GM12878 (cell line): ENCODE results near the gene SNX10. TPM values are rescaled to one million over a fixed set of nuclear protein-coding genes. Genes with fewer than 3 reads are reported as not detected.
A peak's percentile ranks its signal among the peaks of the same experiment; 100 is the strongest.

ENCODE experiments used
- ATAC-seq: fragments of 200-7000 bp; cut with Tn5 transposase; 3 replicates; pipeline ENCODE4 v1.9.1; 2020; ENCODE audit warnings: mild to moderate bottlenecking, moderate library complexity
- BruUV-seq: library from RNA; stranded (reverse); fragments of 400-500 nt; replicated peaks from 2 replicates; lab custom pipeline; 2021; lab: Mats Ljungman, UMichigan
- CTCF ChIA-PET: fragments of 300-600 bp; sonication (Branson Sonifier 250); formaldehyde crosslinking; extraction: SDS; loops from one replicate; lab custom pipeline; 2021; ENCODE audit warnings: inconsistent platforms; lab: Yijun Ruan, JAX
- POLR2A ChIA-PET: fragments of 350-600 bp; formaldehyde crosslinking; extraction: SDS; loops from one replicate; lab custom pipeline; 2021; ENCODE audit warnings: inconsistent platforms; lab: Charles Lee
- RAD21 ChIA-PET: fragments of 300-600 bp; sonication (Branson Sonifier 250); formaldehyde crosslinking; loops from one replicate; lab custom pipeline; 2023; ENCODE audit warnings: antibody characterized with exemption; ENCODE audit not compliant: unreplicated experiment; lab: Charles Lee
- SMC1A ChIA-PET: fragments of 300-600 bp; sonication (Branson Sonifier 250); formaldehyde crosslinking; loops from one replicate; lab custom pipeline; 2023; ENCODE audit not compliant: unreplicated experiment, uncharacterized antibody; lab: Charles Lee
- DNase-seq: peaks from one replicate; pipeline ENCODE4 v3.0.0-alpha.2; 2011; ENCODE audit warnings: low read depth, low spot score
- FAIRE-seq: peaks from 3 replicates; lab custom pipeline; 2011; peaks lifted over from hg19 to GRCh38; lab: Jason Lieb, UNC
- H2AFZ ChIP-seq: 2 replicates; pipeline ENCODE4 v1.6.0; 2011; ENCODE audit warnings: low read depth, low read length, control low read depth; ENCODE audit not compliant: control insufficient read depth
- H3K27ac ChIP-seq: 2 replicates; pipeline ENCODE4 v1.5.1; 2011; ENCODE audit warnings: control low read depth; ENCODE audit not compliant: control insufficient read depth, insufficient read depth
- H3K27me3 ChIP-seq, 2 experiments: replicated peaks in 1 of 2; 2 replicates each; pipeline versions ENCODE4 v1.6.0 to v1.6.1; 2011; ENCODE audit warnings: low read length in 1 of 2; ENCODE audit not compliant: control insufficient read depth in 2 of 2, insufficient read depth in 2 of 2
- H3K36me3 ChIP-seq, 2 experiments: 2 replicates each; pipeline ENCODE4 v1.5.1; 2011; ENCODE audit warnings: low read length in 1 of 2; ENCODE audit not compliant: control insufficient read depth in 2 of 2, insufficient read depth in 2 of 2
- H3K4me1 ChIP-seq: 2 replicates; pipeline ENCODE4 v1.6.1; 2011; ENCODE audit warnings: mild to moderate bottlenecking, low read length, moderate library complexity, mixed read lengths; ENCODE audit not compliant: control insufficient read depth, insufficient read depth
- H3K4me2 ChIP-seq: 2 replicates; pipeline ENCODE4 v1.6.0; 2011; ENCODE audit warnings: control low read depth; ENCODE audit not compliant: control insufficient read depth, insufficient read depth
- H3K4me3 ChIP-seq: fragments of 200-600 bp; sonication (generic); 2 replicates; pipeline ENCODE4 v1.5.1; 2016
- H3K79me2 ChIP-seq: 2 replicates; pipeline ENCODE4 v1.6.0; 2011; ENCODE audit warnings: low read length; ENCODE audit not compliant: control insufficient read depth, insufficient read depth
- H3K9ac ChIP-seq: 2 replicates; pipeline ENCODE4 v1.8.0; 2011; ENCODE audit warnings: low read length, control low read depth, mixed read lengths; ENCODE audit not compliant: control insufficient read depth, insufficient read depth
- H3K9me3 ChIP-seq: replicated peaks from 3 replicates; pipeline ENCODE4 v1.5.1; 2011; ENCODE audit warnings: mild to moderate bottlenecking, low read length; ENCODE audit not compliant: control insufficient read depth, insufficient read depth
- H4K20me1 ChIP-seq: 2 replicates; pipeline ENCODE4 v1.6.0; 2011; ENCODE audit not compliant: control insufficient read depth, insufficient read depth
- NR2C1 ChIP-seq: fragments of 450-650 bp; IDR thresholded peaks from 2 replicates; pipeline ENCODE4 v1.6.1; 2017; ENCODE audit warnings: antibody characterized with exemption, mild to moderate bottlenecking, moderate library complexity
- POU2F2 ChIP-seq: IDR thresholded peaks from 3 replicates; pipeline ENCODE4 v1.6.1; 2011; ENCODE audit warnings: low read depth, mild to moderate bottlenecking, low read length, borderline replicate concordance
- ZNF274 ChIP-seq: IDR thresholded peaks from one replicate; pipeline ENCODE4 v1.8.0; 2011; ENCODE audit not compliant: insufficient read length, insufficient read depth
- ZNF384 ChIP-seq: IDR thresholded peaks from 2 replicates; pipeline ENCODE4 v1.6.1; 2012; ENCODE audit warnings: low read depth, mild to moderate bottlenecking, low read length, improper control_type of control experiment, borderline replicate concordance
- in situ Hi-C: fragments of 300-500 bp; cut with MboI; formaldehyde crosslinking; loops from 9 replicates; pipeline ENCODE4 v1.14.3; 2018; ENCODE audit warnings: mixed read lengths
- intact Hi-C: fragments of 100-400 bp; cut with micrococcal nuclease; formaldehyde crosslinking; loops from one replicate; pipeline ENCODE4 v1.14.2; 2022; ENCODE audit not compliant: unreplicated experiment
- polyA plus RNA-seq, 11 experiments: library from polyadenylated mRNA; depleted of rRNA in 4 of 11; unstranded in 6 of 11; stranded (reverse) in 5 of 11; fragments of >200 nt; fragmentation: Nextera tagmentation in 4 of 11; fragmentation: Illumina TruSeq in 1 of 11; extraction: Ambion mirVana in 4 of 11; extraction: Trizol in 1 of 11; gene quantifications; 1 replicate in 1 of 11; 2 replicates in 10 of 11; pipeline versions ENCODE4 v1.2.1 to v1.2.3, GENCODE V29; 2011 to 2016; ENCODE audit warnings: inconsistent platforms in 2 of 11, missing spikeins in 2 of 11, low read depth in 1 of 11
- total RNA-seq, 4 experiments: library from RNA; depleted of rRNA in 3 of 4; stranded (reverse); fragments of >200 nt in 3 of 4; fragmentation: Illumina TruSeq in 1 of 4; extraction: Trizol in 1 of 4; gene quantifications; 2 replicates each; pipeline versions ENCODE4 v1.2.1 to v1.2.3, GENCODE V29; 2013 to 2021
- TF ChIP-seq, protein P1 (sequence below): IDR thresholded peaks from 2 replicates; pipeline ENCODE4 v1.6.1; 2012; ENCODE audit warnings: low read depth, low read length, improper control_type of control experiment

SNX10 gene
- total and polyA plus RNA-seq, 10 of the 15 experiments (the other 5 are each of a cell fraction or from before 2014, with no cell fraction given), result 22.0 to 56.2 (median 30.1) TPM

DNA sequence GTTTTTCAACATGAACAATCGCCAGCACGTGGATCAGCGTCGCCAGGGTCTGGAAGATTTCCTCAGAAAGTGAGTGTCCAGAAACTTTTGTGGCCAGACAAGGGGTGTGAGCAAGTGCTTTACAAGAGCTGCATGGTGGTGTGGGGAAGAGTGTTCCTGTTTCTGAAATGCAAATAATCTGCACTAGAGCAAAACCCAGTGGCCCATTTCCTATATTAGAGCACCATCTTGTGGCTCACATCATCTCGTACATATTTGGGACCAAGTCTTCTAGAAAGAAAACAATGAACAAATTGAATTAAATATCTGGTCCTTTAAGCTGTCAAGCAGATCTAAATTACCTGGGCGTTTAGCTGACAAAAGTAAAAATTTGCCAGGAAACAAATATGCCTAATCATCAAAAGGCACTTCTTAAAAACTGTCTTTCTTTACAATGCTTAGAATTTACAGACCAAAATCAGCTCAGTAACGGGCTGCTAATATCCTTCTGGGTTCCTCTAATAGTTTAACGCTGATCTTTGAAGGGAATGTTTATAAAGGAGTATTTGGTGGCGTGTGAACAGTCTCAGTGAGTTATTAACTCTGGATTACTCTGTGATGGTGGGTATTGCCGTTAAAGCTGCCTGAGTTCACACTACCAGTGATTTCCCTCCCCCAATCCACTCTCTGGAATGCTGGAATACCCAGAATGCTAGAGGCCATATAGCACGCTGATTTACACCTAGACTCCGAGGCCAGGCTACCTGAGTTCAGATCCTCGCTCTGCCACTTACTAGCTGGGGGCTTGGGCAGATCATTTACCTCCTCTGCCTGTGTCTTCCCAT lies 73.6 kb downstream of the SNX10 start (continued):
- TF ChIP-seq POU2F2, result peak; percentile 97
- TF ChIP-seq, all 136 proteins: peak for 25

DNA sequence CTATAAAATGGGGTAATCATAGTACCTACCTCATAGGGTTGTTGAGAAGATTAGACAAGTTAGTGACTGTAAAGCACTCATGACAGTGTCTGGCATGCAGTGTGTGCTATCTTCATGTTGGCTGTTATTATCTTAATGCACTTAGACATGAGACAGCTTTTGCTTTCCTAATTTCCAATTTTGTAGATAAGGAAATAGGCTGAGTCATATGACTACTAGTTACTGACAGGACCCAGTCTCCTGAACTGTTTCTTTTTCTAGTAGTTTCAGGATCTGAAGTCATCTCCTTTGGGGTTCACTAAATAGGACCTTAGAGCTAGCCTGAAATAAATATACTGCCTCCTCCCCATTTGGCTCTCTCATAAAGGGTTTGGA lies 74.2 kb downstream of the SNX10 start:
- H3K79me2 ChIP-seq, result no peaks in the 10 kb centered on the region

More for the DNA sequence above, 74.2 kb downstream of the SNX10 start:
- FAIRE-seq (no peak), DNase-seq (no peak), ATAC-seq (no peak)
- Histone ChIP-seq H2AFZ (no peak overlapping the region), H3K9ac (no peak overlapping the region), H3K4me3 (no peak overlapping the region), H3K9me3 (no peaks in the 10 kb centered on the region), H4K20me1 (no peaks in the 10 kb centered on the region), H3K4me2 (no peak overlapping the region), H3K27ac (no peak overlapping the region), H3K4me1 (peaks cover 11% of the 10 kb centered on the region), H3K27me3 (no peaks in the 10 kb centered on the region), H3K36me3 (peaks cover 6 to 17% of the 10 kb centered on the region in 2 experiments)
- intact Hi-C loops (loop anchor here (1.0 to 5.0 kb wide), 8 partner anchors 75 to 474 kb away; partner anchors contain the start of genes CBX3, HNRNPA2B1 and SNX10), in situ Hi-C loops (loop anchor here (5.0 to 10.0 kb wide), 6 partner anchors 136 to 791 kb away; partner anchors contain the start of gene HOXA7)
- no peak for TF ChIP-seq ZNF384
- TF ChIP-seq NR2C1, result no peak
- TF ChIP-seq ZNF274, result no peak
- TF ChIP-seq, protein P1, sequence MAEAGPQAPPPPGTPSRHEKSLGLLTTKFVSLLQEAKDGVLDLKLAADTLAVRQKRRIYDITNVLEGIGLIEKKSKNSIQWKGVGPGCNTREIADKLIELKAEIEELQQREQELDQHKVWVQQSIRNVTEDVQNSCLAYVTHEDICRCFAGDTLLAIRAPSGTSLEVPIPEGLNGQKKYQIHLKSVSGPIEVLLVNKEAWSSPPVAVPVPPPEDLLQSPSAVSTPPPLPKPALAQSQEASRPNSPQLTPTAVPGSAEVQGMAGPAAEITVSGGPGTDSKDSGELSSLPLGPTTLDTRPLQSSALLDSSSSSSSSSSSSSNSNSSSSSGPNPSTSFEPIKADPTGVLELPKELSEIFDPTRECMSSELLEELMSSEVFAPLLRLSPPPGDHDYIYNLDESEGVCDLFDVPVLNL, result no peak
- POLR2A ChIA-PET, result interaction anchor here (0.9 to 1.8 kb wide), 4 partner anchors 74 to 473 kb away, joined by 3 to 5 read pairs (median 4); partner anchors contain the start of gene SNX10
- RAD21 ChIA-PET, result interaction anchor here (0.8 to 8.7 kb wide), 28 partner anchors 8 to 797 kb away, joined by 3 to 68 read pairs (median 6); partner anchors contain the start of genes CBX3 and SNX10
- no TSS peak for BruUV-seq
- SMC1A ChIA-PET, result interaction anchor here (0.7 to 7.7 kb wide), 40 partner anchors 9 to 471 kb away, joined by 3 to 124 read pairs (median 5); partner anchors contain the start of genes CBX3, HNRNPA2B1 and SNX10
- CTCF ChIA-PET, result interaction anchor here (0.8 to 6.4 kb wide), 45 partner anchors 9 to 797 kb away, joined by 3 to 138 read pairs (median 6); partner anchors contain the start of genes NFE2L3 and SNX10
